SU-DHL-6 (cell line): ENCODE measurements around the gene SLC41A3.

ENCODE experiments used
- CTCF ChIP-seq: fragments of 200-600 bp; sonication (generic); IDR thresholded peaks from one replicate; pipeline ENCODE4 v1.5.1; 2017; ENCODE audit warnings: antibody characterized with exemption, mild to moderate bottlenecking, low read length, moderate library complexity; ENCODE audit not compliant: insufficient read depth, poor library complexity, severe bottlenecking
- EZH2phosphoT487 ChIP-seq: fragments of 200-600 bp; sonication (generic), shearing (Covaris generic); conservative IDR thresholded peaks from 2 replicates; pipeline ENCODE4 v1.6.1; 2018; ENCODE audit warnings: mild to moderate bottlenecking, antibody characterized with exemption, low read length, moderate library complexity, mixed read lengths

GRCh38 chr3:125967156-125967555 lies 116.8 kb downstream of the SLC41A3 start:
- TF ChIP-seq CTCF (no peak), EZH2phosphoT487 (no peak)
